Measurements from ENCODE around the gene TMEM86B.

TMEM86B gene

DNA sequence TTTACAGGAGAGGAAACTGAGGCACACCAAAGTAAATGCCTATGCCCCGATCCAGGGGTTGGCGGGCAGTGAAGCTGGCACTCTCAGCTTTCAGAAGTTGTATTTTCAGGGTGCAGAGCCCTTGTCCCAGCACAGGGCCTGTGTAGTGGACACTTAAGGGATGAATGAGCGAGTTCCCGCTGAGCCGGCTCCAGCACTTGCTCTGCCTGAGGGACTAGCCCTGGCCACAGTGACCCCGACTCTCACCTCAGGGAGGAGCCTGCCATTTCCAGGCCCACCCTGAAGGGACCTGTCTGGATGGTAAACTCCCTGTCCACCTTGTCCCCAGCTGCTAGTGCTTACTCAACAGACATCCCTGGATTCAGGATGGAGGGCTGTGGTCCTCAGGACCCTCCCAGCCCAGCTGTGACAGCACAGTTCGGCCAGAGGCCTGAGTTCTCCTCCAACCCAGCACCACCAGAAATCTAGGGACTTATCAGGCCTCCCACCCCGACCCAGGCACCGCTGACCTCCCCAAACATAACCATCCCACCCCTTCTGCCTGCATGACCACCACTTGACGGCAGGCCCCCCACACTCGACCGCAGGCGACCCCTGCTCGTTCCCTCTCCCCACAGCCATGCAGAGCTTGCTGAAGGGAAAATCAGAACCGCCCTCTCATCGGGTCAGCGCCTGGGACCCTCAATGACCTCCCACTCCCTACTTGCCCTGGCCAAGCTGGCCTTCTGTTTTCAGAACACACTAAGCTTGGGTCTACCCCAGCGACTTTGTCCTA lies 21.9 kb upstream of the TMEM86B start:
- Mint-ChIP-seq H3K27ac (no peak overlapping the region), H3K4me3 (no peak overlapping the region), H3K36me3 (ENCODE audit: low read depth) (peaks cover 6% of the 10 kb centered on the region), H3K27me3 (ENCODE audit: low read depth) (no peaks in the 10 kb centered on the region), H3K4me1 (peaks cover 17% of the 10 kb centered on the region), H3K9me3 (no peaks in the 10 kb centered on the region)
- TF ChIP-seq, protein P1, sequence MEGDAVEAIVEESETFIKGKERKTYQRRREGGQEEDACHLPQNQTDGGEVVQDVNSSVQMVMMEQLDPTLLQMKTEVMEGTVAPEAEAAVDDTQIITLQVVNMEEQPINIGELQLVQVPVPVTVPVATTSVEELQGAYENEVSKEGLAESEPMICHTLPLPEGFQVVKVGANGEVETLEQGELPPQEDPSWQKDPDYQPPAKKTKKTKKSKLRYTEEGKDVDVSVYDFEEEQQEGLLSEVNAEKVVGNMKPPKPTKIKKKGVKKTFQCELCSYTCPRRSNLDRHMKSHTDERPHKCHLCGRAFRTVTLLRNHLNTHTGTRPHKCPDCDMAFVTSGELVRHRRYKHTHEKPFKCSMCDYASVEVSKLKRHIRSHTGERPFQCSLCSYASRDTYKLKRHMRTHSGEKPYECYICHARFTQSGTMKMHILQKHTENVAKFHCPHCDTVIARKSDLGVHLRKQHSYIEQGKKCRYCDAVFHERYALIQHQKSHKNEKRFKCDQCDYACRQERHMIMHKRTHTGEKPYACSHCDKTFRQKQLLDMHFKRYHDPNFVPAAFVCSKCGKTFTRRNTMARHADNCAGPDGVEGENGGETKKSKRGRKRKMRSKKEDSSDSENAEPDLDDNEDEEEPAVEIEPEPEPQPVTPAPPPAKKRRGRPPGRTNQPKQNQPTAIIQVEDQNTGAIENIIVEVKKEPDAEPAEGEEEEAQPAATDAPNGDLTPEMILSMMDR (IDR thresholded peaks at IDR 0.05; ENCODE audit: unreplicated experiment in 3 of 3) = no peak

DNA sequence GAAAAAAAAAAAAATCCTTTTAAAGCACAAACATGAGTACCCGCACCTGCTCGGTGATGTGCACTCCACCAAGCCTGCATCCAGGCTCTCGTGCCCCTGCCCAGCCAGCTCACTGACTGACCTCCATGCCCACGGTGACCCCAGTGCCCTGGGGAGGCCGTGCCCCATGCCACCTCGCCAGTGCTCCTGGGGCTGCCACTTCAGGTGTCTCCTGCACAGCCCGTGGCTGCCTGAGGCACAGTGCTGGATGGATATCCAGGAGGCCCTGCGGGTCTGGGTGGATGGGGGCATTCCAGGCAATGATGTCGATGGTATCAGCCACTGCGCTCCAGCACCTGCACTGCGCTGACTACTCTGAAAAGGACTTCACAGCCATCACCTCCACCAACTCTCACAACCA lies 21.3 kb upstream of the TMEM86B start:
- H3K9me3 Mint-ChIP-seq = no peaks in the 10 kb centered on the region
- H3K27me3 Mint-ChIP-seq (ENCODE audit: low read depth) = no peaks in the 10 kb centered on the region
- peaks cover 6% of the 10 kb centered on the region for H3K36me3 Mint-ChIP-seq (ENCODE audit: low read depth)
- H3K4me3 Mint-ChIP-seq = no peak overlapping the region
- TF ChIP-seq, protein P1 (IDR thresholded peaks at IDR 0.05; ENCODE audit: unreplicated experiment in 3 of 3) = no peak
- no peak overlapping the region for H3K27ac Mint-ChIP-seq
- H3K4me1 Mint-ChIP-seq = peaks cover 11% of the 10 kb centered on the region

DNA sequence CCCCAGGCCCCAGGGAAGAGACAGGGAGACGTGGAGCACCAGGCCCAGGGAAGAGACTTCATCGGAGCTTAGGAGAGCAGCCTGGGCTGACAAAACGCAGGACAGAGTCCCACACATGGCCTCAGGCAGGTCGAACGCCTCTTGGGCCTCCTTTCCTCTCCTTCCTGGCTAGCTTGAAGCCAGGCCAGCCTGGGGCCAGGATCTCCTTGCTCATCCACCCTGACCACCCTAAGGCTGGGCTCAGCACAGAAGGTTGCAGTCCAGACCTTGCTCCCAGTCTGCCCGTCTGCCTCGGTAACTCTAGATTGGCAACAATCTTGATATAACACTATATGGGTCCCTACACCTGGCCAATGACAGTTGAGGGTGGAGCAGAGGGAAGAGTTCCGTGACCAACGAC lies 20.1 kb upstream of the TMEM86B start:
- H3K4me3 Mint-ChIP-seq = no peak overlapping the region
- no peaks in the 10 kb centered on the region for H3K4me1 Mint-ChIP-seq
- TF ChIP-seq, protein P1 (IDR thresholded peaks at IDR 0.05; ENCODE audit: unreplicated experiment in 3 of 3) = no peak
- H3K27ac Mint-ChIP-seq = no peak overlapping the region
- no peaks in the 10 kb centered on the region for H3K9me3 Mint-ChIP-seq
- H3K27me3 Mint-ChIP-seq (ENCODE audit: low read depth) = no peaks in the 10 kb centered on the region
- peaks cover 13% of the 10 kb centered on the region for H3K36me3 Mint-ChIP-seq (ENCODE audit: low read depth)

DNA sequence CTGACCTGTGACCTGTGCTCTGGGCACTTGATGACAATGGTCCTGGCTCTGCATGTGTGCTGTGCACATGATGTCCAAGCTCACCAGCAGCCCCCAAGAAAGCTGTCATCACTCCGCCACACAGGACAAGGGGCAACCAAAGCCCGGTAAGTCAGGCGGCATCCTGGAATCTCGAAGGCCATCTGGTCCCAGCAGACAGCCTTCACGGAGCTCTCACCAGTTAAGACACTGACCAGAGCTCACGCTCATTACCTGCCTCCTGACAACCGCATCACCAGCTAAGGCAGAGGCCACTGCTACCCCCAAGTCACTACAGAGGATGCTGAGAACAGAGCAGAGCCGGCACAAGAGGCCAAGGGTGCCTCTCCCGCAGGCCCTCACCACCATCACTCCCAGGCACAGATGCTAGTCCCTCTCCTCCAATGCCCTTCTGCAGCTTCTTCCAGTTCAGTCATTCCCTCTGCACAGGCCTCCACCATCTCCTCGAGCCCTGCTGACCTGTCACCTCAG lies 19.7 kb upstream of the TMEM86B start:
- Mint-ChIP-seq H3K36me3 (ENCODE audit: low read depth) (peaks cover 13% of the 10 kb centered on the region), H3K9me3 (no peaks in the 10 kb centered on the region), H3K4me1 (no peaks in the 10 kb centered on the region), H3K27ac (no peak overlapping the region), H3K27me3 (ENCODE audit: low read depth) (no peaks in the 10 kb centered on the region), H3K4me3 (no peak overlapping the region)
- TF ChIP-seq, protein P1 (IDR thresholded peaks at IDR 0.05; ENCODE audit: unreplicated experiment in 3 of 3) = no peak

DNA sequence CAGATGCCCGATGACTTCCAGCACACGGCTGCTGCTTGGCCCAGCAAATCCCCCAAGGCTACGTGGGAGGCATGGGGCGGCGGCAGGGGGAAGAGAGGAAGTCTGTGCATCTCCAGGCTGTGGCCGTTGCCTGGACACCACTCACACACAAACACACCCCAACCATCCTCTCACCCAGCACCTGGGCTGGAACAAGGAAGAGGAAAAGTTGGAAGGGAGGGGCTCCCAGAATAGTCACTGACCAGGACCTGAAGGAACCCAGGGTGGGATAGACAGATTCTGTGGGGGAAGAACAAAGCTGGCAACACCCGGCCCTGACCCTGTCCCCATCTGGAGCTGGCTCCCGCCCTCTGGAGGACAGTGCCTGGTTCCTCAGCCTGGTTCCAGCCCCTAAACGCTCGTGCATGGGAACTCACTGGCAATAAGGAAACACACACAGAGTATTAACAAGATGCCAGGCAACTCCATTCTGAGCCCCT lies 19.1 kb upstream of the TMEM86B start:
- no peaks in the 10 kb centered on the region for H3K4me1 Mint-ChIP-seq
- H3K9me3 Mint-ChIP-seq = no peaks in the 10 kb centered on the region
- H3K27me3 Mint-ChIP-seq (ENCODE audit: low read depth) = no peaks in the 10 kb centered on the region
- H3K27ac Mint-ChIP-seq = no peak overlapping the region
- H3K4me3 Mint-ChIP-seq = no peak overlapping the region
- TF ChIP-seq, protein P1 (IDR thresholded peaks at IDR 0.05; ENCODE audit: unreplicated experiment in 3 of 3) = no peak
- H3K36me3 Mint-ChIP-seq (ENCODE audit: low read depth) = peaks cover 16% of the 10 kb centered on the region
